HG03103 (cell line): Measurements from ENCODE around the gene HAUS6.
"Not testable (repeated sequence)": the region's sequence is repeated elsewhere in the genome, so short reads cannot be mapped to it uniquely, and the experiment has no call there.

Source experiments
- ATAC-seq: cut with Tn5 transposase; IDR thresholded peaks from one replicate; pipeline ENCODE4 v1.9.1; 2021; ENCODE audit warnings: low read depth; ENCODE audit not compliant: unreplicated experiment

Gene HAUS6, protein sequence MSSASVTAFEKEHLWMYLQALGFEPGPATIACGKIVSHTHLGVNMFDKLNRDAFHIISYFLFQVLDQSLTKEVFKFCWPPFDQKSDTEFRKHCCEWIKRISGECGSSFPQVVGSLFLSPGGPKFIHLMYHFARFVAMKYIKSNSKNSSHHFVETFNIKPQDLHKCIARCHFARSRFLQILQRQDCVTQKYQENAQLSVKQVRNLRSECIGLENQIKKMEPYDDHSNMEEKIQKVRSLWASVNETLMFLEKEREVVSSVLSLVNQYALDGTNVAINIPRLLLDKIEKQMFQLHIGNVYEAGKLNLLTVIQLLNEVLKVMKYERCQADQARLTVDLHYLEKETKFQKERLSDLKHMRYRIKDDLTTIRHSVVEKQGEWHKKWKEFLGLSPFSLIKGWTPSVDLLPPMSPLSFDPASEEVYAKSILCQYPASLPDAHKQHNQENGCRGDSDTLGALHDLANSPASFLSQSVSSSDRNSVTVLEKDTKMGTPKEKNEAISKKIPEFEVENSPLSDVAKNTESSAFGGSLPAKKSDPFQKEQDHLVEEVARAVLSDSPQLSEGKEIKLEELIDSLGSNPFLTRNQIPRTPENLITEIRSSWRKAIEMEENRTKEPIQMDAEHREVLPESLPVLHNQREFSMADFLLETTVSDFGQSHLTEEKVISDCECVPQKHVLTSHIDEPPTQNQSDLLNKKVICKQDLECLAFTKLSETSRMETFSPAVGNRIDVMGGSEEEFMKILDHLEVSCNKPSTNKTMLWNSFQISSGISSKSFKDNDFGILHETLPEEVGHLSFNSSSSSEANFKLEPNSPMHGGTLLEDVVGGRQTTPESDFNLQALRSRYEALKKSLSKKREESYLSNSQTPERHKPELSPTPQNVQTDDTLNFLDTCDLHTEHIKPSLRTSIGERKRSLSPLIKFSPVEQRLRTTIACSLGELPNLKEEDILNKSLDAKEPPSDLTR

DNA sequence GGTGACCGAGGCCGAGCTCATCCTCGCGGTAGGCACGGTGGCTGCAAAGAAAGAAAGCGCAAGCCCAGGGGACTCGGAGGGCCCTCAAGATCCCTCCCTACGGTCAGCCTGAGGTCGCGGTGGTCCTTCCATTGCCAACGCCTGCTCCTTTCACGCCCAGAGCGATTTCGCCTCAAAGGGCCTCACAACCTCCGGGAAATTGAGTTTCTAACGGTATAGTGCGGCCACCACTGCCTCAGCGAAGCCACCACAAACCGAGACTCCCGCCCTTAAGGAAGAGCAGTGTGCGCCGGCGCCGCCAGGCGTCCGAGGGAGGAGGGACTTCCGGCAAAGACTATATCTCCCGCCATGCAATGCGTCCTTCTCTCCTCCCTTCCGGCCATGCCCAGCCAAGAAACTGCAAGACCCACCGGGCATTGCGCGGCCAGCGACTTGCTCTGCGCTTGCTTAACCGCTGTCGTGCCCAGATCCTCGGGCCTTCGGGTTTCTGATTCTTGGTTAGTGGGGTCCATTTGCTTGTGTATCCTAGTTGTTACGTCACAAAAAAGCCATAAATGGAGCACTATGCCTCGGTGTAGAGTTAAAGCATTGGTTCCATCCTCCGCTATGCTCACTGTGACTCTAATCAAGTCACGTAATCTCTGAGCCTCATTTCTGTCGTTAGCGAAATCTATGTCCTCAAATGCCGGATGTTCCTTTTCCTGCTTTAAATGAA is at the start of gene HAUS6:
Gene HAUS6 (minus strand): TSS at position 274 of the 715 bp plus-strand sequence. CDS start 253 bp downstream, at position 21.
- ATAC-seq: peak; percentile 97

DNA sequence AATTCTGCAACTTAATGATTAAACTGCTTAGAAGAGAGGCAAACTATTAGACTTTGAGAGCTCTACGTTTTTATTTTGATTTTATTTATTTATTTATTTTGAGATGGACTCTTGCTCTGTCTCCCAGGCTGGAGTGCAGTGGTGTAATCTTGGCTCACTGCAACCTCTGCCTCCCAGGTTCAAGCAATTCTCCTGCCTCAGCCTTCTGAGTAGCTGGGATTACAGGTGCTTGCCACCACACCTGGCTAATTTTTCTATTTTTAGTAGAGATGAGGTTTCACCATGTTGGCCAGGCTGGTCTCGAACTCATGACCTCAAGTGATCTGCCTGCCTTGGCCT is 49.4 kb upstream of the HAUS6 start:
- ATAC-seq: not testable (repeated sequence)

DNA sequence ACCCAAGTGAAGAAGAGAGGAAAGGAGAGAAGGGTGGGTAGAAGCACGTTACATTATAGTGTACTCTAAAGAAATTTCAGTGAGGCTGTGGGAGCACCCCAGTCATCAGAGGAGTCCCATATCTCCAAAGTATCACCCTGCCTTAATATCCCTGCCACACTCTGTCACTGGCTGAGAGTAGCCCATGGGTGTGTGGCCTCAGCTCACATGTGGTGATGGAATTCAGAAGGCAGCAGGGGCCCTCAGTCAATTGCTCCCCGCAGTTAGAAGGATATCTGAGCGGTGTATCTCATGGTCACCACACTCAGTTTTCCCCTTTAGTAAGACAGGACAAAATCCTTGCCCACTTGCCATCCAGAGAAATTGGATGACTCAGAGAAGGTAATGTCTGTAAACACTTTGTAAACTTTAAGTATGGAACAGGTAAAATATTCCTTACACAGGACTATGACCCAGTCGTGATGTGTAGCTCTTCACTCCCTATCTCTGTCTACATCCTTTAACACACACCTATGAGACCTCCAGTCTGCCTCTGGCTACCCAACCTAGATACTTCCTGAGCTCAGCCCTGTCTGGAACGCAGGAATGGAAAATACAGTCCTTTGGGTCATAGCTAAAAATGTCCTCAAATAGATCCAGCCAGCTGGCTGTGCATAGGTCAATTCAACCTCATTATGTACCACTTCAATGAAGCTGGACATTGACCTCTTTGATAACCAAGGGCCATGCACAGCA is 48.9 kb upstream of the HAUS6 start:
- no peak for ATAC-seq

DNA sequence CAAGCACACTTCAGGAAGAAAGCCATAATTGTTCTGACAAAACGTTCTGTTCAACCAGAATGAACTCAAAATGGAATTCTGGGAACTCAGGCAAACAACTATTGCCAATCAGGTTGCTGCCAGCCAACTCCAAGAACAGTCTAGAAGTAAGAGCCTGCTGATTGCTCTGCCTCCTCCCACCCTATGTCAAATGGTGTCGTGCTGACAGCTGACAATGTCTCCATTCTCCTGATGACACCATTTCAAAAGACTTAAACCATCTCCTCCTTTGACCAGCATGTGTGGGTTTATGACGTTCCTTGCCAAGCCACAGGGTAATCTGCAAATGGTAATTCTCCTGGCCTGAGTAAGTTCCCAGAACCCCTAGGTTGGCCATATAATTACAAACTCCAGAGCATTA is 46.5 kb upstream of the HAUS6 start:
- ATAC-seq: no peak

DNA sequence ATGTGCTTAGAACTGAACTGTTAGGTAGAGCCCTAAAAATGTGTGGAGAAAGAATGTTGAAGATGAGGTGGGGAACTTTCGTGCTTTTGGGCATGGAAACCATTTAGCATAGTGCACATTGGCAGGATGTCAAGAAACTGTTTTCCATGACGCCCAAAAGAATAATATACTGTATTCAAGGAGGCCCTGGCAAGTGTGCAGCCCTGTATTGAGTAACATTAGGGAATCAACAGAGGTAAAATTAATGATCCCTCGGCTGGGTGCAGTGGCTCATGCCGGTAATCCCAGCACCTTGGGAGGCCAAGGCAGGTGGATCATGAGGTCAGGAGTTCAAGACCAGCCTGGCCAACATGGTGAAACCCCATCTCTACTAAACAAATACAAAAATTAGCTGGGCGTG is 45.5 kb upstream of the HAUS6 start:
- no peak for ATAC-seq

DNA sequence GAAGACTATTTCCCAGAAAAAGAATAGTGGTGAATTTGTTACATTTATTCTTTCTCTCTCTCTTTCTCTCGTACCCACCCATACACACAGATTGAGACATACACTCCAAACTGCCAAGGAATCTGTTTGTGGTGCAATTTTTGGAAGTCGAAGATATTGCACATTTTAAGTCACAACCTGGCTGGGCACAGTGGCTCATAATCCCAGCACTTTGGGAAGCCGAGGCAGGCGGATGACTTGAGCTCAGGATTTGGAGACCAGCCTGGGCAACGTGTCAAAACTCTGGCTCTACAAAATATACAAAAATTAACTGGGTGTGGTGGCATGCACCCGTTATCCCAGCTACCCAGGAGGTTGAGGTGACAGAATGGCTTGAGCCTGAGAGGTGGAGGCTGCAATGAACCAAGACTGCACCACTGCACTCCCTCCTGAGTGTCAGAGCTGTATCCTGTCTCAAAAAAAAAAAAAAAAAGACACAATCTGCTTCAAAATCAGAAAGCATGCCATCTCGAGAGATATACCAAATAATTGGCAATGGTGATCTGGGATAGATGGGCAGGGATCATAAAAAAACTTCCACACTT is 43.8 kb upstream of the HAUS6 start:
- no peak for ATAC-seq

DNA sequence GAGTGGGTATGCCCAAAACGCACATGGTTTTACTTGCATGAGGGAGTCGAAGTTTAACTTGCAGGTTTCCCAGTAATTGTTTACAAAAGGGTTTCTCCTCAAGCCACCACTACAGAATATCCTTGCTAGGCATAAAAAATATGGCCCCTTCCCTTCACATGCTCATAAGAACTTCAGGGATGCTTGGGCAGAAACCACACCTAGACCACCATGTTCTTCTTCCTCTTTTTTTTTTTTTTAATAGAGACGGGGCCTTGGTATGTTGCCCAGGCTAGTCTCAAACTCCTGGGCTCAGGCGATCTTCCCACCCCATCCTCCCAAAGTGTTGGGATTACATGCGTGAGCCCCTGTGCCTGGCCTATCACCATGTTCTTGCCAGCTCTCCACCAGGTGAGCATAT is 43.2 kb upstream of the HAUS6 start:
- no peak for ATAC-seq

DNA sequence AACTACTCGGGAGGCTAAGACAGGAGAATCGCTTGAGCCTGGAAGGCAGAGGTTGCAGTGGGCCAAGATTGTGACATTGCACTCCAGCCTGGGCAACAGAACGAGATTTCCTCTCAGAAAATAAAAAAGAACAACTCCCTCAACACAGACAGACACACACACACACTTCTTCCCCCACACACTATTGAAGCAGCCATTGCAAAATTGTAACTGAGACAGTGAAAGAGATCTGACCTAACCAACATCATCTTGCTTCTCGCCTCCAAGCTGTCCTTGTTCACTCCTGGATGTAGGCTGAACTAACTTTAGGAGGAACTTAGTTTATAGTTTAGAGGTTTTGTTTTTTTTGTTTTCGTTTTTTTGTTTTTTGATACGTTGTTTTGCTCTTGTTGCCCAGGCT is 37.6 kb upstream of the HAUS6 start:
- no peak for ATAC-seq

DNA sequence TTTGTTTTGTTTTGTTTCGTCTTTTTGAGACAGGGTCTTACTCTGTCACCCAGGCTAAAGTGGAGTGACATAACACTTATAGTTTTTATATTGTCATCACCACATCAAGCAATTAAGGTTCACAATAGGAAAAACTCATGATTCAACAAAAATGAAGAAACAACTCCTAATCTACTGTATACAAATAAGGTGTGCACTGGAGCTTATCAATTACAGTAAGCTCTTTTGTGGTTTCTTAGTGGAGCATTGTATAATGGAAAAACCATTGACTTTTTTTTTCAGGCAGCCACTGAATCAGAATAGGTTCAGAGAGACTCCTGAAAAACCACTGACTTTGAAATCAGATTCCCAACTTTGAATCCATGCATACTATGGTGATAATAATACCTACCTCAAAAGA is 35.4 kb upstream of the HAUS6 start:
- ATAC-seq: no peak

DNA sequence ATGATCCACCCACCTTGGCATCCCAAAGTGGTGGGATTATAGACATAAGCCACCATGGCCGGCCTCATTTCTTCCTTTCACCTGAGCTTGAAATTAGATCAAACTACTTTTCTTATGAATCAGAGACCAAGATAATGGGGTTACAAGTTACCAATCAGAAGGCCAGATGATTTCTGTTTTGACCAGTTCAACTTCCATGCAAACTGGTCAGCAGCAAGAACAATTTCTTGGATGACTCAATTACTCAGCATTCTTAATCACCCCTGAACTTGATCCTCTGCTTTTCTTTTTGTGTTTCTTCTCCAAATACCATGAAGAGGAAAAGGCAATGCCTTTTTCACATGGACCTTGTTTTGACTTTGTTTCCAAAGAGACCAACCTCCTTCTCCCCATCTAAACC is 34.6 kb upstream of the HAUS6 start:
- no peak for ATAC-seq

DNA sequence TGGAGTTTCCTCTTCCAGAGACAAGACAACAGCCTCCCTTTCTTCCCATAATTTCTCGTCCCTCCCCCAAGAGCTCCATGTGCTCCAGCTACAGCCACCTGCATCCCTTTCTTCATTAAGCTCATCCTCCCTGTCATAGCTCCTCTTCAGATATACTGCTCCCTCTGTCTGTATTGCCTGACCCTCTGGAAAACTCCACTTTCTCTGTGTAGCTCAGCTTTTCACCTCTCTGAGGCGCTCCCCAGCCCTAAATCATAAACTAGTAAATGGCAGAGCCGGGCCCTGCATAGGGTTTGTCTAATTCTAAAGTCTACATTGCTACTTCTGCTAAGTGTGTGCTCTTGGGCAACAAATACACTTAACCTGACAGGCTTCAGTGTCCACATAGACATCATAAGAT is 33.4 kb upstream of the HAUS6 start:
- ATAC-seq: no peak

DNA sequence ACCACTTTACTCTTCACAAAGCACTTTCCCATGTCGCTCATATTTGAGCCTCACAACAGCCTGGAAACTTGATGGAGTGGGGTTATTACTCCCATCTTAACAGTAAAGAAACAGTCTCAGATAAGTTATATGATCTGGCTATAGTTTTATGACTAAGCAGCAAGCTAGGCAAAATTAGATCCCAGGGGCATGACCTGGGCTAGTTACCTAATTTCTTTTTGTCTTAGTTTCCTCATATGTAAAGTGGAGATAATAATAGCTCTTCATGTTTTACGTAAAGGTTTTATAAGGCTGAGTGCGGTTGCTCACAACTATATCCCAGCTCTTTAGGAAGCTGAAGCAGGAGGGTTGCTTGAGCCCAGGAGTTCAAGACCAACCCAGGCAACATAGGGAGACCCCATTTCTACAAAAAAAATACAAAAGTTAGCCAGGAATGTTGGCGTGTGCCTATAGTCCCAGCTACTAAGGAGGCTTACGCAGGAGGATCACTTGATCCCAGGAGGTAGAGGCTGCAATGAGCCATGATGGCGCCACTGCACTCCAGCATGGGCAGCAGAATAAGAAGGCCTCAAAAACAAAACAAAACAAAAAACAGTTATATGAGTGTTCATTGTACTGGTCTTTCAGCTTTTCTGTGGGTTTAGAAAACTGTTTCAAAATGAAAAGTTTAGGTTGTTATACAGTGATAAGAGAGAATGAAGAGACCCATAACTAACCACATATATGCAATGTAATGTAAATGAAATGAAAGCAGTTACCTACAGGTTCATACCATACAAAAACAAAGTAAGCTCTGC is 31.0 kb upstream of the HAUS6 start:
- ATAC-seq: no peak

DNA sequence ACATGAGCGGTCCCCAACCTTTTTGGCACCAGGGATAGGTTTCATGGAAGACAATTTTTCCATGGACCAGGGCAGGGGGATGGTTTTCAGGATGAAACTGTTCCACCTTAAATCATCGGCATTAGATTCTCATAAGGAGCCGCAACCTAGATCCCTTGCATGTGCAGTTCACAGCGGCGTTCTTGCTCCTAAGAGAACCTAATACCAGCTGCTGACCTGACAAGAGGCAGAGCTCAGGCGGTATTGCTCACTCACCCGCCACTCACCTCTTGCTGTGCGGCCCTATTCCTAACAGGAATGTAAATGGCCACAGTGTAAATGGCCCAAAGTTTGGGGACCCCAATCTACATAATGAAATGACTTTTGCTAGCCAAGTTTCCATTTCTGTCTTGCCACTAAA is 27.7 kb upstream of the HAUS6 start:
- no peak for ATAC-seq

DNA sequence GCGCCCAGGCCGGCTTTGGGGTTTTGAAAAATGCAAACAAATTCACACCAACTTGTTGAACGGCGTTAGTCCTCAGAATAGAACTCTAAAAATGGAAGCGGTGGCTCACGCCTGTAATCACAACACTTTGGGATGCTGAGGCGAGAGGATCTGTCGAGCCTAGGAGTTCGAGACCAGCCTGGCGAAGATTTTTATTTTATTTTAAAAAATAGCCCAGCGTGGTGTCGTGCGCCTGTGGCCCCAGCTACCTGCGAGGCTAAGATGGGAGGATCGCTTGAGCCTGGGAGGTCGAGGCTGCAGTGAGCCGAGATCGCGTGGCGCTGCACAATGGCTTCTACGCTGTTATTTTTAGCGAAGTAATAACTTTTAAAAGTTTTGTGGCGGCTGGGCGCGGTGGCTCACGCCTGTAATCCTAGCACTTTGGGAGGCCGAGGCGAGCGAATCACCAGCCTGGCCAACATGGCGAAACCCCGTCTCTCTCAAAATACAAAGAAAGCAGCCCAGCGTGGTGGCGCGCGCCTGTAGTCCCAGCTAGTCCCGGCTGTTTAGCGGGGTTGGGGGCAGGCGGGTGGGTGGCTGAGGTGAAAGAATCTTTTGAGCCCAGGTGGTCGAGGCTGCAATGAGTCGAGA is 25.3 kb upstream of the HAUS6 start:
- ATAC-seq: peak; percentile 14

DNA sequence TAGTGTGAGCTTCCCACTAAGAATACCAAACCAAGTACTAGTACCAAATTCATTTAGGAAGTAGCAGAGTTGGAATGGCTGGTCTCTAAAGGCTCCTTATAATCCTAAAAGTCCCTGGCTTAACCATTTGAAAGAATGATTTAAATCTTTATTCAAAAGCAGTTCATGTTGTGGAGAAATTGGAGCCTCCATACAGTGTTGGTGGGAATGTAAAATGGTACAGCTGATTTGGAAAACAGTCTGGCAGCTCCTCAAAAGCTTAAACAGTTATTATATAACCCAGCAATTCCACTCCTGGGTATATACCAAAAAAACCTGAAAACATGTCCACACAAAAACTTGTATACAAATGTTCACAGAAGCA is 21.7 kb upstream of the HAUS6 start:
- ATAC-seq: no peak

DNA sequence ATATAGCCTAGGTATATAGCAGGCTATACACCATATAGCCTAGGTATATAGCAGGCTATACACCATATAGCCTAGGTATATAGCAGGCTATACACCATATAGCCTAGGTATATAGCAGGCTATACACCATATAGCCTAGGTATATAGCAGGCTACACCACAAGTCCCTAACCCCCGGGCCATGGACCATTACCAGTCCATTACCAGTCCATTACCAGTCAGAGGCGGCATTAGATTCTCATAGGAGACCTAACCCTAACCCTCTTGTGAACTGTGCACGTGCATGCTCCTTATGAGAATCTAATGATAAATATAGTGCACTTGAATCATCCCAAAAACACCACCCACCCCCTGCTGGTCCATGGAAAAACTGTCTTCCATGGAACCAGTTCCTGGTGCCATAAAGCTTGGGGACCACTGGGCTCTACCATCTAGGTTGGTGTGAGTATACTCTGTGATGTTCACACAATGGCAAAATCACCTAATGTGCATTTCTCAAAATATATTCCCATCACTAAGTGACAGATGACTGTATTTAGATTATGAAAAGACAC is 19.9 kb upstream of the HAUS6 start:
- ATAC-seq: no peak

DNA sequence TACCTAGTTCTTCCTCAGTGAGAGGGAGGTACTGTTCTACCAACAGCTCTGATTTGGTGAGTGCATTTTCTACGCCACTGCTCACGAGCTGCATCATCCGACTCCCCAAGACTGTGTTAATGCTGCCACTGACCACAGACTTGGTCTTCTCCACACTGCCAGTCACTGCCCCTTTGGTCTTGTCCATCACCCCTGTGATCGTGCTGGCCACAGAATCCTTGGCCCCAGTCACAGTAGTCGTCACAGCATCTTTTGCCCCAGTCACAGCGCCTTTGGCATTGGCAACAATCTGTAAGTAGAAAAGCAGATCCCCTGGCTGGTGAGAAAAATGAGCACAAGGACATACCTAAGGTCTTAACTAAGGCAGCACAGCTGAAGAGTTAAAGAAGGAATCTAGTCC is 18.2 kb upstream of the HAUS6 start:
- no peak for ATAC-seq

DNA sequence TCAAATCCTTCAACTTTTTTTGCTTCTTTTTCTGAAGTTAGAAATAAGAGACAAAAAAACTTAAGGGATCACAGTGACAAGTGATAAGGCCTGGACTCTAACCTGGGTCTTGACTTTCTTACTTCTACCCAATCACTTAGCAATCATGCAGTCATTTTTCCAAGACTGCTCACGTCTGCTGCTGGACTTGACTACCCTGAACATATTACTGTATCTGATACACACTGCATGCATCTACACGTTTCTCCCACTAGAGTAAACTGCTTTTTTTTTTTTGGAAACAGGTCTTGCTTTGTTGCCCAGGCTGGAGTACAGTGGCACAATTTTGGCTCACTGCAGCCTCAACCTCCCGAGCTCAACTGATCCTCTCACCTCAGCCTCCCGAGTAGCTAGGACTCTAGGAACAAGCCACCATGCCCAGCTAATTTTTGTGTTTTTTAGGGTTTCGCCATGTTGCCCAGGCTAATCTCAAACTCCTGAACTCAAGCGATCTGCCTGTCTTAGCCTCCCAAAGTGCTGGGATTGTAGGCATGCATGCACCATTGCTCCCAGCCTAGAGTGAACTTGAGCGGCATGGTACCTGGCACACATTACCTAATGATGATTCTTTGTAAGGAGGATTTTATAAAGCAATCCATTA is 17.2 kb upstream of the HAUS6 start:
- no peak for ATAC-seq
